ENCODE measurements around the gene SMYD5.

Gene SMYD5

DNA sequence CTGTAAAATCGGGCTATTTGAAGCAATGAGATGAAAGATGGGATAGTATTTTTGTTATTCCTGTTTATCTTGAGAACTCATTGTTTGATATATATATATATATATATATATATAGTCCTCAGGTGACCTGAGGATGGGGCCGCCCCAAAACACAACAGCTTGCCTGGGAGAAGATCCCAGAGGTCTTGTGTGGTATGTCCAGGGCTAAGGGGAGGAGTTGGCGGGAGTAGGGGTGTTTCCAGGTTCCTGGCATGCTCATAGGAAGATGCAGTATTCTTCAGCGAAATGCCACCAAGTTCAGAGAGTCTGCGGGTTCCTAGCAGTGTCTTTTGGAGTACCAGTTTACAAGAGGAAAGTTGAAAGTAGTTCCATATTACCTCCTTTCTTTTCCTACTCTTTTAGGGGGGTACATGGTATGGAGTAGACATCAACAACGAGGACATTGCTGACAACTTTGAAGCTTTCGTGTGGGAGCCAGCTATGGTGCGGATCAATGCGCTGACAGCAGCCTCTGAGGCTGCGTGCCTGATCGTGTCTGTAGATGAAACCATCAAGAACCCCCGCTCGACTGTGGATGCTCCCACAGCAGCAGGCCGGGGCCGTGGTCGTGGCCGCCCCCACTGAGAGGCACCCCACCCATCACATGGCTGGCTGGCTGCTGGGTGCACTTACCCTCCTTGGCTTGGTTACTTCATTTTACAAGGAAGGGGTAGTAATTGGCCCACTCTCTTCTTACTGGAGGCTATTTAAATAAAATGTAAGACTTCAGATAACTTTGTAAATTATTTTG, 38.4 kb downstream of the SMYD5 start:
- Histone ChIP-seq H3K4me1 (ENCODE audit: control insufficient read depth, insufficient read depth, low read length) (no peaks in the 10 kb centered on the region), H3K27me3 (ENCODE audit: control insufficient read depth, insufficient read depth, low read length) (no peaks in the 10 kb centered on the region), H3K9ac (ENCODE audit: low read length) (no peak overlapping the region), H3K4me3 (ENCODE audit: low read length) (no peak overlapping the region), H3K36me3 (ENCODE audit: control insufficient read depth, insufficient read depth, low read length) (peaks cover 45% of the 10 kb centered on the region), H3K27ac (ENCODE audit: low read depth, low read length) (no peak overlapping the region)

DNA sequence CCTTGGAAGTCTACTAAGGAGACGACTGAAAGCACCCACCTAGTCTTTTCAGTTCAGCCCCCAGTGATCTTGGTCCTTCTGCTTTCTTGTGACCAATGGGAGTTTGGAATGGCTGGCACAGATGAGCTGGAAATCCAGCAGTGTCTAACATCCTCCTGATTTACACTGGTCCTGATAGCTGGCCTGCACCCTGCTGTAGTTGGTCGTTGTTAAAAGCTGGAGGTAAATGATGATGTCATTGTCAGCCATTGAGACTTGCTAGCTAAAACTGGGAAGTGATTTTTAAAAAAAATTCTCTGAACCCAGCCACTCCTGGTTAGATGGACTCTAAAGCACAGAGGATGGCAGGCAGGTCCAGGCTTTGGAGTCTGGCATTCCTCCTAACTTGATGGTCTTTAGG, 39.4 kb downstream of the SMYD5 start:
- Histone ChIP-seq H3K4me3 (ENCODE audit: low read length) (no peak overlapping the region), H3K36me3 (ENCODE audit: control insufficient read depth, insufficient read depth, low read length) (peaks cover 37% of the 10 kb centered on the region), H3K27me3 (ENCODE audit: control insufficient read depth, insufficient read depth, low read length) (no peaks in the 10 kb centered on the region), H3K9ac (ENCODE audit: low read length) (no peak overlapping the region), H3K4me1 (ENCODE audit: control insufficient read depth, insufficient read depth, low read length) (no peaks in the 10 kb centered on the region), H3K27ac (ENCODE audit: low read depth, low read length) (no peak overlapping the region)

- Histone ChIP-seq H3K36me3 (ENCODE audit: control insufficient read depth, insufficient read depth, low read length) (peaks cover 33% of the 10 kb centered on the region), H3K27ac (ENCODE audit: low read depth, low read length) (no peak overlapping the region)
Measured at GRCh38 chr2:73253901-73254300, 39.9 kb downstream of the SMYD5 start.

GRCh38 chr2:73254343-73255006, 40.4 kb downstream of the SMYD5 start:
- Histone ChIP-seq H3K4me1 (ENCODE audit: control insufficient read depth, insufficient read depth, low read length) (no peaks in the 10 kb centered on the region), H3K9ac (ENCODE audit: low read length) (no peak overlapping the region), H3K27me3 (ENCODE audit: control insufficient read depth, insufficient read depth, low read length) (no peaks in the 10 kb centered on the region), H3K4me3 (ENCODE audit: low read length) (no peak overlapping the region), H3K27ac (ENCODE audit: low read depth, low read length) (no peak overlapping the region), H3K36me3 (ENCODE audit: control insufficient read depth, insufficient read depth, low read length) (peaks cover 28% of the 10 kb centered on the region)

More at GRCh38 chr2:73253901-73254300, 39.9 kb downstream of the SMYD5 start:
- Histone ChIP-seq H3K4me1 (ENCODE audit: control insufficient read depth, insufficient read depth, low read length) (no peaks in the 10 kb centered on the region), H3K9ac (ENCODE audit: low read length) (no peak overlapping the region), H3K4me3 (ENCODE audit: low read length) (no peak overlapping the region), H3K27me3 (ENCODE audit: control insufficient read depth, insufficient read depth, low read length) (no peaks in the 10 kb centered on the region)

DNA sequence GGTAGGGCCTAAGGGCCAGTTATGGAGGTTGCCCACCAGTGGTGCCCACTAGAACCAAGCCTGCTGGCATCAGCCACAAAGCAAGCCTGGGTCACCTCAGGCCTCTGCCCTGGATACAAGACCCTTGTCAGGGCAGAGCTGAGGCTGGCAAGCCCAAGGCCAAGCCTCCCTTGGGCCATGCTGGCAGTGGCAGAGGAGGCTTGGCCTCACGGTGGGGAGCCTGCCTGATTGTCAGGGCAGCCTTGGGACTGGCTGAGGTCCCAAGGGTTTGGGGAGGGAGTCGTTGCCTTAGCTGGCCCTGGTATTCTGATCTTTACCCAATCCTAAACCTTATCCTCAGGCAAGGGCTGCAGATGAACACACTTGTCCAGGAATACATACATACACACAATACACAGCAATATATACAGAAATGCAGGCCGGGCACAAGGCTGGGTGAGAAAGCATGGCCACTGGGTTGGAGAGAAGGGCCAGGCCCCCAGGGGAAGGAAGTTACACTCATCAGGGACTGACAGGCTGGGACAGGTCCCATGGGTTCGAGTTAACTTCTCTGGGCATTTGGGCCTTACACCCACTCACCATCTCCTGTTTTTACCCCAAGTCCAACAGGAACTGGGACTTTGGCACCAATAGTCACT, 41.1 kb downstream of the SMYD5 start:
- peaks cover 21% of the 10 kb centered on the region for H3K36me3 ChIP-seq (ENCODE audit: control insufficient read depth, insufficient read depth, low read length)
- no peak overlapping the region for H3K4me3 ChIP-seq (ENCODE audit: low read length)
- no peak overlapping the region for H3K27ac ChIP-seq (ENCODE audit: low read depth, low read length)
- H3K4me1 ChIP-seq (ENCODE audit: control insufficient read depth, insufficient read depth, low read length), result no peaks in the 10 kb centered on the region
- H3K27me3 ChIP-seq (ENCODE audit: control insufficient read depth, insufficient read depth, low read length), result no peaks in the 10 kb centered on the region
- H3K9ac ChIP-seq (ENCODE audit: low read length), result no peak overlapping the region

- H3K27ac ChIP-seq (ENCODE audit: low read depth, low read length), result no peak overlapping the region
- no peak overlapping the region for H3K9ac ChIP-seq (ENCODE audit: low read length)
- no peak overlapping the region for H3K4me3 ChIP-seq (ENCODE audit: low read length)
- H3K27me3 ChIP-seq (ENCODE audit: control insufficient read depth, insufficient read depth, low read length), result no peaks in the 10 kb centered on the region
- no peaks in the 10 kb centered on the region for H3K4me1 ChIP-seq (ENCODE audit: control insufficient read depth, insufficient read depth, low read length)
- H3K36me3 ChIP-seq (ENCODE audit: control insufficient read depth, insufficient read depth, low read length), result peaks cover 12% of the 10 kb centered on the region
Measured at GRCh38 chr2:73255907-73256617, 42.0 kb downstream of the SMYD5 start.

- Histone ChIP-seq H3K27ac (ENCODE audit: low read depth, low read length) (no peak overlapping the region), H3K27me3 (ENCODE audit: control insufficient read depth, insufficient read depth, low read length) (no peaks in the 10 kb centered on the region), H3K4me3 (ENCODE audit: low read length) (no peak overlapping the region), H3K4me1 (ENCODE audit: control insufficient read depth, insufficient read depth, low read length) (no peaks in the 10 kb centered on the region), H3K36me3 (ENCODE audit: control insufficient read depth, insufficient read depth, low read length) (peaks cover 10% of the 10 kb centered on the region), H3K9ac (ENCODE audit: low read length) (no peak overlapping the region)
Measured at GRCh38 chr2:73256618-73256922, 42.5 kb downstream of the SMYD5 start.

DNA sequence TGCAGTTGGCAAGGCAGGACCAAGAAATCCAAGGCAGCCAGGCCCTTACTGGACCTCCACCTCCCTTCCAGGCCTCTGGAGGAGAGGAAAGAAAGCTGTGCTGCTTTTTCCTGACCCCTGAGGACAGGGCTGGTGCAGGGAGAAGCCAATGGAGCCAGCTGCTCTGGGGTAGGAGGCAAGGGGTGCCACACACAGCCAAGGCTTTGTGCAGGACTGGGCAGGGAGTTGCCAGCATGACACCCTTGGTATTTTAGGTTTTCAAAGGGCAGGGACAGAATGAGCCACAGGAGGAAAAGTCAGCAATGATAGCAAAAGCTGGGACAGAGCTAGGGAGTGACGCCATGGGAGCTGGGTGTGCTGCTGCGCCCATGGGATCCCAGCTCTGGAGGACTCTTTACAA, 43.0 kb downstream of the SMYD5 start:
- H3K4me1 ChIP-seq (ENCODE audit: control insufficient read depth, insufficient read depth, low read length), result no peaks in the 10 kb centered on the region
- H3K36me3 ChIP-seq (ENCODE audit: control insufficient read depth, insufficient read depth, low read length), result peaks cover 10% of the 10 kb centered on the region
- no peak overlapping the region for H3K4me3 ChIP-seq (ENCODE audit: low read length)
- H3K9ac ChIP-seq (ENCODE audit: low read length), result no peak overlapping the region
- no peaks in the 10 kb centered on the region for H3K27me3 ChIP-seq (ENCODE audit: control insufficient read depth, insufficient read depth, low read length)
- H3K27ac ChIP-seq (ENCODE audit: low read depth, low read length), result no peak overlapping the region

GRCh38 chr2:73257425-73258125, 43.5 kb downstream of the SMYD5 start:
- Histone ChIP-seq H3K4me3 (ENCODE audit: low read length) (no peak overlapping the region), H3K9ac (ENCODE audit: low read length) (no peak overlapping the region), H3K27ac (ENCODE audit: low read depth, low read length) (no peak overlapping the region), H3K36me3 (ENCODE audit: control insufficient read depth, insufficient read depth, low read length) (peaks cover 10% of the 10 kb centered on the region), H3K27me3 (ENCODE audit: control insufficient read depth, insufficient read depth, low read length) (no peaks in the 10 kb centered on the region), H3K4me1 (ENCODE audit: control insufficient read depth, insufficient read depth, low read length) (no peaks in the 10 kb centered on the region)

DNA sequence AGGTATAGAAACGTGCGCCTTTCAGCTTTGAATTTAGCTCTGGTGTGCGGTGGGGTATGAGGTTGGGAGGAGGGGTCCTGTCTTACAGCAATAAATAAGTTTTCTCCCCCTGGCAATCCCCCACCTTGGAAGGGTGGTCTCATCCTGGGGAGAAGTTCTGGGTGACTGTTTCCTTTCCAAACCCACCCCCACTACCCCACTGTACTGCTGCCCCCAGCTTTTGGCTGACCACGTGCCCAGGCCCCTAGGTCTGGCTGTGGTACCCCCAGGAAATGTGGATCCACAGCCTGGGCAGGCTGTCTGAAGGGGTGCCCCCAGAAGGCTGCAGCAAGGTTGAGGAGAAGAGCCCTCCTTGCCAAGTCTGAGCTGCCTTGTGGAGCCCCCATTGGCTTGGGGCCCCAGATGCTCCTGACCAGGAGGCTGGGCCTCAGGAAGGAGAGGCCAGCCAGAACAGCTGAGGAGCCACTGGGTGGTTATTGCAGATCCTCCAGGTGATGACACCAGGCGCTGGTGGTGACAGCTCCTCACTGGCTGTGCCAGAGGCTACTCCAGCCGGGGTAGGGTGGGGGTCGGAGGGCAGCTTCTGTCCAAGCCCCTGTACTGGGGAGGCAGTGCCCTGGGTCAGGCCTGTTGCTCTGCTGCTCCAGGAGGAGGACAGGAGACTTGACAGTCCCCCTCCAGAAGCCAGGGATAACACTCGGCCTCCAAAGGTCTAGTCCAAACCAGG, 44.3 kb downstream of the SMYD5 start:
- H3K9ac ChIP-seq (ENCODE audit: low read length), result no peak overlapping the region
- H3K27ac ChIP-seq (ENCODE audit: low read depth, low read length), result no peak overlapping the region
- H3K4me3 ChIP-seq (ENCODE audit: low read length), result no peak overlapping the region
- H3K36me3 ChIP-seq (ENCODE audit: control insufficient read depth, insufficient read depth, low read length), result peaks cover 5% of the 10 kb centered on the region
- no peaks in the 10 kb centered on the region for H3K27me3 ChIP-seq (ENCODE audit: control insufficient read depth, insufficient read depth, low read length)
- H3K4me1 ChIP-seq (ENCODE audit: control insufficient read depth, insufficient read depth, low read length), result no peaks in the 10 kb centered on the region

DNA sequence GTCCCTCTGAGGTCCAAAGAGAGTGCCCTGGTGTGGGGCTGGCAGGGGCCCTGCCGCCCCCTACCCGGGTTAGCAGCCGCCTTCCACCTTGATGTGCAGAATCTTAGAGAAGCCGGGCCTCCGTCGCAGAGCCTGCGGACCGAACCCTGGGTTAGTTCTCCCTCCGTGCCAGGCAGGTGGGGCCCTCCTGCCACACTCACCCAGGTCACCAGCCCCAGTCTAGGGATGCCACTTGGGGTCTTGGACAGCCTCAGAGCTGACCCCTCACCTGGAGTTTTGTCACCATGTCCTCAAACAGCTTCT, 44.8 kb downstream of the SMYD5 start:
- Histone ChIP-seq H3K27ac (ENCODE audit: low read depth, low read length) (no peak overlapping the region), H3K4me3 (ENCODE audit: low read length) (no peak overlapping the region), H3K27me3 (ENCODE audit: control insufficient read depth, insufficient read depth, low read length) (no peaks in the 10 kb centered on the region), H3K4me1 (ENCODE audit: control insufficient read depth, insufficient read depth, low read length) (no peaks in the 10 kb centered on the region), H3K36me3 (ENCODE audit: control insufficient read depth, insufficient read depth, low read length) (peaks cover 4% of the 10 kb centered on the region), H3K9ac (ENCODE audit: low read length) (no peak overlapping the region)

All from rectal smooth muscle tissue (tissue), 1 donor.